Retina (tissue), 1 donor: ENCODE measurements around the gene SUPT4H1.

Experiments
- DNase-seq: peaks from one replicate; pipeline ENCODE4 v3.0.0-alpha.2; 2016

Gene SUPT4H1

GRCh38 chr17:58380207-58381123 lies 28.5 kb upstream of the SUPT4H1 start:
- DNase-seq: no peak

- DNase-seq: no peak
Observed at GRCh38 chr17:58379511-58379824, 27.5 kb upstream of the SUPT4H1 start.

GRCh38 chr17:58378733-58379510 lies 26.9 kb upstream of the SUPT4H1 start:
- no peak for DNase-seq

GRCh38 chr17:58377661-58378060 lies 25.7 kb upstream of the SUPT4H1 start:
- no peak for DNase-seq

- no peak for DNase-seq
Observed at GRCh38 chr17:58377093-58377601, 25.1 kb upstream of the SUPT4H1 start.

GRCh38 chr17:58376472-58377000 lies 24.5 kb upstream of the SUPT4H1 start:
- no peak for DNase-seq

GRCh38 chr17:58375811-58376210 lies 23.8 kb upstream of the SUPT4H1 start:
- DNase-seq: no peak

- DNase-seq: no peak
Observed at GRCh38 chr17:58375256-58375655, 23.3 kb upstream of the SUPT4H1 start.

- DNase-seq: no peak
Observed at GRCh38 chr17:58373923-58374322, 21.9 kb upstream of the SUPT4H1 start.

GRCh38 chr17:58373003-58373402 lies 21.0 kb upstream of the SUPT4H1 start:
- no peak for DNase-seq

- no peak for DNase-seq
Observed at GRCh38 chr17:58371300-58371950, 19.4 kb upstream of the SUPT4H1 start.

GRCh38 chr17:58370716-58371115 lies 18.7 kb upstream of the SUPT4H1 start:
- DNase-seq: no peak

- no peak for DNase-seq
Observed at GRCh38 chr17:58370309-58370708, 18.3 kb upstream of the SUPT4H1 start.

- no peak for DNase-seq
Observed at GRCh38 chr17:58369214-58370031, 17.4 kb upstream of the SUPT4H1 start.

- no peak for DNase-seq
Observed at GRCh38 chr17:58368860-58369213, 16.8 kb upstream of the SUPT4H1 start.

- no peak for DNase-seq
Observed at GRCh38 chr17:58367461-58367860, 15.5 kb upstream of the SUPT4H1 start.

GRCh38 chr17:58365980-58366595 lies 14.1 kb upstream of the SUPT4H1 start:
- no peak for DNase-seq

GRCh38 chr17:58365185-58365979 lies 13.4 kb upstream of the SUPT4H1 start:
- DNase-seq: no peak

- DNase-seq: no peak
Observed at GRCh38 chr17:58364270-58364942, 12.4 kb upstream of the SUPT4H1 start.

GRCh38 chr17:58363457-58364185 lies 11.6 kb upstream of the SUPT4H1 start:
- no peak for DNase-seq
